Fibroblast of lung (primary cell): ENCODE measurements around the gene GPR157. TPM values are rescaled to one million over a fixed set of nuclear protein-coding genes. Genes with fewer than 3 reads are reported as not detected.

Experiments
- DNase-seq, 2 donors: peaks; one replicate each; pipeline versions ENCODE4 v3.0.0 to v3.0.0-alpha.2; 2010; ENCODE audit warnings: low read depth in 2 of 2
- H2AFZ ChIP-seq: 2 replicates; pipeline ENCODE4 v1.5.1; 2012; ENCODE audit warnings: low read length, control low read depth, inconsistent platforms
- H3K27ac ChIP-seq: 2 replicates; pipeline ENCODE4 v1.5.1; 2011; ENCODE audit warnings: low read length, control low read depth; ENCODE audit not compliant: insufficient read depth
- H3K27me3 ChIP-seq: 2 replicates; pipeline ENCODE4 v1.5.1; 2011; ENCODE audit warnings: mild to moderate bottlenecking, low read length; ENCODE audit not compliant: control insufficient read depth, insufficient read depth
- H3K36me3 ChIP-seq: 2 replicates; pipeline ENCODE4 v1.5.1; 2011; ENCODE audit warnings: low read length; ENCODE audit not compliant: control insufficient read depth, insufficient read depth
- H3K4me1 ChIP-seq: 2 replicates; pipeline ENCODE4 v1.5.1; 2011; ENCODE audit warnings: low read length; ENCODE audit not compliant: control insufficient read depth, insufficient read depth; ENCODE audit errors: extremely low read depth
- H3K4me2 ChIP-seq: 2 replicates; pipeline ENCODE4 v1.5.1; 2011; ENCODE audit warnings: low read length, control low read depth; ENCODE audit not compliant: insufficient read depth; ENCODE audit errors: extremely low read depth
- H3K4me3 ChIP-seq, 4 experiments: fragments of 200-600 bp in 1 of 4; sonication (generic) in 1 of 4; replicated peaks in 1 of 4; 2 replicates each; pipeline ENCODE4 v1.5.1; 2011 to 2016; ENCODE audit warnings: low read length in 4 of 4, low read depth in 3 of 4, mild to moderate bottlenecking in 3 of 4, control low read depth in 2 of 4, inconsistent platforms in 1 of 4, mixed read lengths in 1 of 4; ENCODE audit not compliant: insufficient read depth in 1 of 4; ENCODE audit errors: control extremely low read depth in 1 of 4
- H3K79me2 ChIP-seq: 2 replicates; pipeline ENCODE4 v1.5.1; 2012; ENCODE audit warnings: mild to moderate bottlenecking, low read length, inconsistent platforms; ENCODE audit not compliant: control insufficient read depth, insufficient read depth
- H3K9ac ChIP-seq: 2 replicates; pipeline ENCODE4 v1.5.1; 2011; ENCODE audit warnings: mild to moderate bottlenecking, low read length, control low read depth; ENCODE audit not compliant: insufficient read depth
- H3K9me3 ChIP-seq: 2 replicates; pipeline ENCODE4 v1.5.1; 2012; ENCODE audit warnings: low read depth, low read length; ENCODE audit not compliant: control insufficient read depth, insufficient read depth
- H4K20me1 ChIP-seq: 2 replicates; pipeline ENCODE4 v1.5.1; 2011; ENCODE audit warnings: low read length; ENCODE audit not compliant: control insufficient read depth, insufficient read depth; ENCODE audit errors: extremely low read depth
- EZH2 ChIP-seq: IDR thresholded peaks from 2 replicates; pipeline ENCODE4 v1.5.1; 2012; ENCODE audit warnings: low read length, control low read depth, mild to moderate bottlenecking; ENCODE audit errors: missing control alignments
- polyA plus RNA-seq, 2 donors: library from polyadenylated mRNA; depleted of rRNA in 1 of 2; stranded (reverse) in 1 of 2; unstranded in 1 of 2; fragments of >200 nt; gene quantifications; 2 replicates each; pipeline ENCODE4 v1.2.1, GENCODE V29; 2011 to 2012; ENCODE audit warnings: missing spikeins in 1 of 2
- total RNA-seq: library from RNA; depleted of rRNA; stranded (reverse); fragments of >200 nt; gene quantifications from 2 replicates; pipeline ENCODE4 v1.2.1, GENCODE V29; 2014
- TF ChIP-seq, protein P1 (sequence below), 2 donors: IDR thresholded peaks in 1 of 2; conservative IDR thresholded peaks in 1 of 2; 1 replicate in 1 of 2; 2 replicates in 1 of 2; pipeline ENCODE4 v1.5.1; 2011 to 2012; ENCODE audit warnings: low read length in 2 of 2, control low read depth in 1 of 2, inconsistent platforms in 1 of 2, low read depth in 1 of 2, mild to moderate bottlenecking in 1 of 2

Gene GPR157
- total and polyA plus RNA-seq, 2 donors (not counting 1 experiment from before 2014, with no cell fraction given), result 0.82 to 3.1 TPM

DNA sequence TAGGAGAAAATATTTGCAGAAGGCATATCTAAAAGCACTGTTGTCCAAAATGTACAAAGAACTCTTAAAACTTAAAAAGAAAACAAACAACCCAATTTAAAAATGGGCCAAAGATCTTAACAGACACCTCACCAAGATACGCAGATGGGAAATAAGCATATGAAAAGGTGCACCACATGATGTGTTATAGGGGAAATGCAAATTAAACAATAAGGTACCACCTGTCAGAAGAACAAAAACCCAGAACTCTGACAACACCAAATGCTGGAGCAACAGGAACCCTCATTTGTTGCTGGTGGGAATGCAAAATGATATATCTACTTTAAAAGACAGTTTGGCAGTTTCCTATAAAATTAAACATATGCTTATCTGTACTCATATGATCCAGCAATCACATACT lies 77.5 kb downstream of the GPR157 start:
- no peaks in the 10 kb centered on the region for H3K9me3 ChIP-seq
- no peak for DNase-seq
- peaks cover 4% of the 10 kb centered on the region for H3K27me3 ChIP-seq
- no peaks in the 10 kb centered on the region for H3K36me3 ChIP-seq
- no peak overlapping the region for H3K9ac ChIP-seq
- TF ChIP-seq EZH2, result no peak
- TF ChIP-seq, protein P1, sequence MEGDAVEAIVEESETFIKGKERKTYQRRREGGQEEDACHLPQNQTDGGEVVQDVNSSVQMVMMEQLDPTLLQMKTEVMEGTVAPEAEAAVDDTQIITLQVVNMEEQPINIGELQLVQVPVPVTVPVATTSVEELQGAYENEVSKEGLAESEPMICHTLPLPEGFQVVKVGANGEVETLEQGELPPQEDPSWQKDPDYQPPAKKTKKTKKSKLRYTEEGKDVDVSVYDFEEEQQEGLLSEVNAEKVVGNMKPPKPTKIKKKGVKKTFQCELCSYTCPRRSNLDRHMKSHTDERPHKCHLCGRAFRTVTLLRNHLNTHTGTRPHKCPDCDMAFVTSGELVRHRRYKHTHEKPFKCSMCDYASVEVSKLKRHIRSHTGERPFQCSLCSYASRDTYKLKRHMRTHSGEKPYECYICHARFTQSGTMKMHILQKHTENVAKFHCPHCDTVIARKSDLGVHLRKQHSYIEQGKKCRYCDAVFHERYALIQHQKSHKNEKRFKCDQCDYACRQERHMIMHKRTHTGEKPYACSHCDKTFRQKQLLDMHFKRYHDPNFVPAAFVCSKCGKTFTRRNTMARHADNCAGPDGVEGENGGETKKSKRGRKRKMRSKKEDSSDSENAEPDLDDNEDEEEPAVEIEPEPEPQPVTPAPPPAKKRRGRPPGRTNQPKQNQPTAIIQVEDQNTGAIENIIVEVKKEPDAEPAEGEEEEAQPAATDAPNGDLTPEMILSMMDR (conservative IDR thresholded peaks at IDR 0.05 in 1 of 2, IDR thresholded peaks at IDR 0.05 in 1 of 2; ENCODE audit: low read depth in 1 of 2, low read length in 2 of 2), result no peak
- no peaks in the 10 kb centered on the region for H3K79me2 ChIP-seq
- peaks cover 3% of the 10 kb centered on the region for H4K20me1 ChIP-seq
- no peak overlapping the region for H2AFZ ChIP-seq
- no peak overlapping the region for H3K27ac ChIP-seq
- no peaks in the 10 kb centered on the region for H3K4me1 ChIP-seq
- H3K4me2 ChIP-seq, result no peak overlapping the region
- no peak overlapping the region for H3K4me3 ChIP-seq

DNA sequence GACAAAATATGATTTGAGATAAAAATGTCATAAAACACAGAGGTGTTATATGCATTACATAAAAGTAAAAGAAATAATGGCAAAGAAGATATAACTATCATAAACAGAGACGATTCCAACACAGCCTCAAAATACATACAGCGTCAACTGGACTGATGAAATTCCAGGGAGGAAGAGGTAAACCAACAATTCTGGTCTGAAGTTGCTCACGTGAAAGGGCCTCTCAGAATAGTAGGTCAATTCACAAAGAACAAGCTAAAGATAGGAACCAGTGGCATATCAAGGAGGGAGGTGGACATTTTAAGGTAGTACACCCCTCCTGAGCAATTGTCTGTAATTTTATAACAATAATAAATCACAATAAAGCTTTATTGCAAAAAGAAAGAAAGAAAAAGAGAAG lies 78.1 kb downstream of the GPR157 start:
- Histone ChIP-seq H3K79me2 (no peaks in the 10 kb centered on the region), H3K9ac (no peak overlapping the region), H4K20me1 (peaks cover 3% of the 10 kb centered on the region), H3K9me3 (no peaks in the 10 kb centered on the region), H3K4me2 (no peak overlapping the region), H3K4me1 (no peaks in the 10 kb centered on the region), H3K27ac (no peak overlapping the region), H2AFZ (no peak overlapping the region), H3K4me3 (no peak overlapping the region), H3K36me3 (no peaks in the 10 kb centered on the region), H3K27me3 (peaks cover 4% of the 10 kb centered on the region)
- no peak for DNase-seq
- TF ChIP-seq, protein P1 (conservative IDR thresholded peaks at IDR 0.05 in 1 of 2, IDR thresholded peaks at IDR 0.05 in 1 of 2; ENCODE audit: low read depth in 1 of 2, low read length in 2 of 2), result no peak
- TF ChIP-seq EZH2, result no peak

Other genes starting within 250 kb of the GPR157 start
- not detected in 2 replicates for gene CA6, start 183.2 kb downstream of the GPR157 start, total RNA-seq
- gene CA6, start 183.2 kb downstream of the GPR157 start, polyA plus RNA-seq, result not detected in 2 replicates
- gene SLC2A7, start 102.7 kb downstream of the GPR157 start, total RNA-seq, result not detected in 2 replicates
- gene SLC2A7, start 102.7 kb downstream of the GPR157 start, polyA plus RNA-seq, result not detected in 2 replicates
- 0.77 and 0.83 TPM in 2 replicates for gene SLC2A5, start 59.5 kb downstream of the GPR157 start, total RNA-seq
- gene SLC2A5, start 59.5 kb downstream of the GPR157 start, polyA plus RNA-seq, result 0.33 and 5.8 TPM in 2 replicates
- 23.5 and 24.4 TPM in 2 replicates for gene H6PD, start 105.7 kb upstream of the GPR157 start, total RNA-seq
- 15.2 and 17.7 TPM in 2 replicates for gene H6PD, start 105.7 kb upstream of the GPR157 start, polyA plus RNA-seq
- gene SPSB1, start 163.8 kb upstream of the GPR157 start, total RNA-seq, result 20.0 and 20.6 TPM in 2 replicates
- gene SPSB1, start 163.8 kb upstream of the GPR157 start, polyA plus RNA-seq, result 14.3 and 22.1 TPM in 2 replicates